Activated CD8-positive, alpha-beta memory T cell treated with anti-CD3 and anti-CD28 coated beads for 36 hours (primary cell): Measurements from ENCODE around the gene TIMM17B. TPM values are rescaled to one million over a fixed set of nuclear protein-coding genes. Genes with fewer than 3 reads are reported as not detected.
"Not testable (repeated sequence)": the region's sequence is repeated elsewhere in the genome, so short reads cannot be mapped to it uniquely, and the experiment has no call there.

Experiments used
- CTCF ChIA-PET: fragments of 350-600 bp; sonication (Branson Sonifier 250); formaldehyde crosslinking; loops from one replicate; lab custom pipeline; 2021; ENCODE audit warnings: antibody characterized with exemption; lab: Charles Lee
- POLR2A ChIA-PET: fragments of 350-600 bp; sonication (Branson Sonifier 250); formaldehyde crosslinking; loops from one replicate; lab custom pipeline; 2021; ENCODE audit warnings: antibody characterized with exemption; lab: Charles Lee
- total RNA-seq, 2 experiments: library from RNA; stranded (reverse); gene quantifications; one replicate each; pipeline ENCODE4 v1.2.3, GENCODE V29; 2021

TIMM17B gene
- total RNA-seq, 2 experiments from 2014 or later, result 82.4 to 85.3 TPM

GRCh38 chrX:48872017-48872416, 25.6 kb downstream of the TIMM17B start:
- POLR2A ChIA-PET, CTCF ChIA-PET: not testable (repeated sequence)

DNA sequence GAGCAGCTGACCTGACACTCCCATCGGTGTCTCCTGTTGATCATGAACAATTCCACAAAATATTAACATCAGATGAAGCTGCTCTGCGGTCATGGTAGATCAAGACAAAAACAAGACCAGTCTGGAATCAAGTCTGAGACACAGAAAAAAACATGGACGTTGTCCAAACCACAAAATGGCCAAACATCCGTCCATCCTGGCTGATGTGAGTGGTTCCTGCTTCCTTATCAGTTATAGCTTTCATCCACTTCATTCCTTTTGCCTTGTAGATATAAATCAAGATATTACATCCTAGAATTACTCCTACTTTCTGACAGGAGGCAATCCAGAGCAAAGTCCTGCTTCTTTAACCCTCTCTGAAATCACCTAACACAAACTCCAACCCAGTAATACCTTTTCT, 33.4 kb downstream of the TIMM17B start:
- CTCF ChIA-PET, result no interaction called here
- POLR2A ChIA-PET, result no interaction called here

DNA sequence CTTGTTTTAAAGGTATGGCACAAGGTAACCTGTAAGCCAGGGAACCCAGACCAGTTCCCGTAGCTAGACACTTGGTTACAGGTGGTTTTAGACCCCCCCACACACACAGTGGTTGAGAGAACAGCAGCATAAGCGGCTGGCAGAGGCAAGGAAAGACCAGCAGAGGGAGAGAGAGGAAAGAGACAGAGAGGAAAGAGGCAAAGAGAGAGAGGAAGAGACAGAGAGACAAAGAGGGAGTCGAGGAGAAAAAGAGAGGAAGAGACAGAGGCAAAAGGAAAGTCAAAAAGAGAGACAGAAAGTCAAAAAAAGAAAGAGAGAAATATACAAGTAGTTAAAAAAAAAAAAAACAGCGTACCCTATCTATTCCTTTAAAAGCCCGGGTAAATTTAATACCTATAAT, 42.7 kb downstream of the TIMM17B start:
- CTCF ChIA-PET, result interaction anchor here (0.7 kb wide), 1 partner anchor 80 kb away, joined by 3 read pairs; no protein-coding TSS in a partner anchor
- POLR2A ChIA-PET, result no interaction called here

DNA sequence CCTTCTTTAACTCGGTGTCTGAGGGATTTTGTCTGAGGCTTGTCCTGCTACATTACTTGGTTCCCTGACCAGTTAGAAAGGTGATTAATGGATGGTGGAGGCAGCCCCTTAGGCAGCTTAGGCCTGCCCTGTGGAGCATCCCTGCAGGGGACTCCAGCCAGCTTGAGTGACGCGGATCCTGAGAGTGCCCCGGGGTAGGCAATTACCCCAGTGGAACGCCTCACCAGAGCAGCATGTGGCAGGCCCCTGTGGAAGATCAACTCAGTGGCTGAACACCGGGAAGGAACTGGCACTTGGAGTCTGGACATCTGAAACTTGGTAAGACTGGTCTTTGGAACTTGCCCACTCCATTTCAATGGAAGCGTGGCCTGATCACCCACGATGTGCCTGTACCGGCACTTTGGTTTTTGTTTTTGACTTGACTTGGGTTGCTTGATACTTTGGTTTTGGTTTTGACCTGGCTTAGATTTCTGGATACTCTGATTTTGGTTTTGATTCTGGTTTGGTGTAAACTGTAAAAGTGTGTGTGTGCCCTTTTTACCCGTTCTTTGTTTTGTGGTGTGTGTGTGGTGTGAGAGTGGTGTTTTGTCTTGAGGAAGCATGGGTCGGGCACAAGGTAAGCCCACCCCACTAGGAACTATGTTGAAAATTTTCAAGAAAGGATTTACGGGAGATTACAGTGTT, 43.3 kb downstream of the TIMM17B start:
- POLR2A ChIA-PET, result not testable (repeated sequence)
- CTCF ChIA-PET, result interaction anchor here (0.6 to 0.7 kb wide), 2 partner anchors 12 to 81 kb away, joined by 3 read pairs; no protein-coding TSS in a partner anchor

DNA sequence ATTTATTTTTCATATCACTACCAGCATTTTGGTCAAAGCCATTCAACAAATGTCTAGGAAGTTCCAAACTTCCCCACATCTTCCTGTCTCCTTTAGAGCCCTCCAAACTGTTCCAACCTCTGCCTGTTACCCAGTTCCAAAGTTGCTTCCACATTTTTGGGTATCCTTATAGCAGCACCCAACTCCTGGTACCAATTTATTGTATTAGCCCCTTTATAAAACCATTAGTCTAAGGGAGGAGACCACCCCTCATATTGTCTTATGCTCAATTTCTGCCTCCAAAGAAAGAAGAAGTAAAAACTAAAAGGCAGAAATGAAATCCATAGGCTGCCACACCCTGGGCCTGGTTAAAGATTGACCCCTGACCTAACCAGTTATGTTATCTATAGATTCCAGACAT, 44.1 kb downstream of the TIMM17B start:
- CTCF ChIA-PET, POLR2A ChIA-PET: not testable (repeated sequence)

- ChIA-PET POLR2A (no interaction called here), CTCF (no interaction called here)
Measured at GRCh38 chrX:48852857-48853256, 44.7 kb downstream of the TIMM17B start.

DNA sequence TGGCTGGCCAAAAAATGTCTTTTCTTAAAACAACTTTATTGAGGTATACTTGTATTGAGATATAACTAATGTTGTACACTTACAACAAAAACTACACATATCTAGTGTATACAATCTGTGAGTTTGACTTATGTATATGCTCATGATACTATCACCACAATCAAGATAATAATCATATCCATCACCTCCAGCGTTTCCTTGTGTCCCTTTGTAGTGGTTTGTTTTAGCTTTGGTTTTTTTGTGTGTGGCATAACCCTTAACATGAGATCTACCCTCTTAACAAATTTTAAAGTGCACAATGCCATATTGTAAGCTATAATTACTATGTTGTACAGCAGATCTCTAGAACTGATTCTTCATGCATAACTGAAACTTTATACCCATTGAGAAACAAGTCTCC, 48.7 kb downstream of the TIMM17B start:
- ChIA-PET POLR2A (no interaction called here), CTCF (no interaction called here)

Other genes with a start within 250 kb of the TIMM17B start
- gene WAS, start 214.0 kb downstream of the TIMM17B start, total RNA-seq, result 10 to 100 TPM; 76.6 to 84.2 TPM
- gene SUV39H1, start 201.0 kb downstream of the TIMM17B start, total RNA-seq, result 10 to 100 TPM; 30.8 to 33.1 TPM
- not detected for gene GLOD5, start 136.0 kb downstream of the TIMM17B start, total RNA-seq
- gene GATA1, start 111.2 kb downstream of the TIMM17B start, total RNA-seq, result not detected
- 10 to 100 TPM; 48.9 to 49.9 TPM for gene HDAC6, start 95.7 kb downstream of the TIMM17B start, total RNA-seq
- gene ERAS, start 71.3 kb downstream of the TIMM17B start, total RNA-seq, result under 1 TPM in 1 of 2 experiments, not detected in 1; 0.29 TPM
- 1 to 10 TPM; 1.8 to 3.0 TPM for gene PCSK1N, start 62.2 kb downstream of the TIMM17B start, total RNA-seq
- 10 to 100 TPM; 96.1 to 99.5 TPM for gene PQBP1, start 162 bp upstream of the TIMM17B start, total RNA-seq
- 10 to 100 TPM; 27.3 to 29.7 TPM for gene SLC35A2, start 13.9 kb upstream of the TIMM17B start, total RNA-seq
- gene PIM2, start 21.3 kb upstream of the TIMM17B start, total RNA-seq, result 100 to 1,000 TPM; 275 to 277 TPM
- gene OTUD5, start 59.8 kb upstream of the TIMM17B start, total RNA-seq, result 10 to 100 TPM; 63.9 to 64.5 TPM
- gene KCND1, start 74.1 kb upstream of the TIMM17B start, total RNA-seq, result 1 to 10 TPM; 1.1 TPM
- 10 to 100 TPM; 60.8 TPM for gene GRIPAP1, start 104.5 kb upstream of the TIMM17B start, total RNA-seq
- gene TFE3, start 145.6 kb upstream of the TIMM17B start, total RNA-seq, result 10 to 100 TPM; 26.7 to 29.0 TPM
- 1 to 10 TPM; 3.7 to 4.0 TPM for gene CCDC120, start 161.2 kb upstream of the TIMM17B start, total RNA-seq
- 10 to 100 TPM; 11.1 to 11.6 TPM for gene PRAF2, start 176.2 kb upstream of the TIMM17B start, total RNA-seq
- gene WDR45, start 182.1 kb upstream of the TIMM17B start, total RNA-seq, result 10 to 100 TPM; 40.3 to 40.6 TPM
- 10 to 100 TPM; 21.3 to 21.4 TPM for gene GPKOW, start 226.0 kb upstream of the TIMM17B start, total RNA-seq